Measurements from ENCODE around the gene LOXHD1. TPM values are rescaled to one million over a fixed set of nuclear protein-coding genes. Genes with fewer than 3 reads are reported as not detected.

The LOXHD1 gene
- total RNA-seq, 1 donor from 2014 or later = not detected

DNA sequence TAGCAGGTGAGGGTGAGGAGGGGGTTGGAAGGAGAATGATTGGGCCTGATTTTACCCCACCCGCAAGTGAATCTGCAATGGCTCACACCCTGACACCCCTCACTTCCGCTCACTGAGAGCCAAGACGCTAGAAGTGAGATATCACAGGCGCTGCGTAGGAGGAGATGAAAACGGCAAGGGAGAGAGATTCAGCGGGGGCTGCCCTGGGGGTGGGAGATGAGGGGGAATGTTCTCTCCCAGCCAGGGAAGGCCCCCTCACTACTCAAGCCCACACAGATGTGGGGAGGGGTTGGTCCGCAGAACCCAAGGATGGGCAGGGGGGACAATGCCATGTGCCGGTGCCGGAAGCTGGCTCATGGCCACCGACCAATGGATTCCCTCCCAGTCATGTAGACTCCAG lies 32.9 kb downstream of the LOXHD1 start:
- no peak for DNase-seq (ENCODE audit: low spot score in 2 of 2)
- Histone ChIP-seq H3K27ac (no peak overlapping the region), H3K4me1 (no peaks in the 10 kb centered on the region), H3K36me3 (no peaks in the 10 kb centered on the region), H3K9me3 (no peaks in the 10 kb centered on the region), H3K27me3 (no peaks in the 10 kb centered on the region), H3K4me3 (no peak overlapping the region)
- intact Hi-C loops (cut with DNase I) = no loop called here
- TF ChIP-seq, protein P1, sequence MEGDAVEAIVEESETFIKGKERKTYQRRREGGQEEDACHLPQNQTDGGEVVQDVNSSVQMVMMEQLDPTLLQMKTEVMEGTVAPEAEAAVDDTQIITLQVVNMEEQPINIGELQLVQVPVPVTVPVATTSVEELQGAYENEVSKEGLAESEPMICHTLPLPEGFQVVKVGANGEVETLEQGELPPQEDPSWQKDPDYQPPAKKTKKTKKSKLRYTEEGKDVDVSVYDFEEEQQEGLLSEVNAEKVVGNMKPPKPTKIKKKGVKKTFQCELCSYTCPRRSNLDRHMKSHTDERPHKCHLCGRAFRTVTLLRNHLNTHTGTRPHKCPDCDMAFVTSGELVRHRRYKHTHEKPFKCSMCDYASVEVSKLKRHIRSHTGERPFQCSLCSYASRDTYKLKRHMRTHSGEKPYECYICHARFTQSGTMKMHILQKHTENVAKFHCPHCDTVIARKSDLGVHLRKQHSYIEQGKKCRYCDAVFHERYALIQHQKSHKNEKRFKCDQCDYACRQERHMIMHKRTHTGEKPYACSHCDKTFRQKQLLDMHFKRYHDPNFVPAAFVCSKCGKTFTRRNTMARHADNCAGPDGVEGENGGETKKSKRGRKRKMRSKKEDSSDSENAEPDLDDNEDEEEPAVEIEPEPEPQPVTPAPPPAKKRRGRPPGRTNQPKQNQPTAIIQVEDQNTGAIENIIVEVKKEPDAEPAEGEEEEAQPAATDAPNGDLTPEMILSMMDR (IDR thresholded peaks at IDR 0.05) = no peak

DNA sequence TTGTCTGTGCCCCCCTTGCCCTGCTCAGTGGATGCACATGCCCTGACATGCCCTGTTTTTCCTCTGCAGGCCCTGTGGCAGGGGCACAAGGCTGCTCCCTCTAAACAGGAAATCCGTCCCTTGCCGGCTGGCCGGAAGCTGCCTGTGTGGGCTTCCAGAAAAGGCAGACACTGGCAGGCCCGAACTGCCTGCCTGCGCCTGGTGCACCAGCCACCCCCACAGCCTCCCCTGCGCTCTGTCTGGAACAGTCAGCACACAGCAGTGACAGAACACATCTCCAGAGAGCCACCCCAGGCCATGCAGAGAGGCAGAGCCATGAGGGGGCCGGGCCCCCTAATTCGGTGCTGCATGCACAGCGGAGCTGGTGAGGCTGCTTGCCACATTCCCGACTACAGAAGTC lies 33.5 kb downstream of the LOXHD1 start:
- intact Hi-C loops (cut with DNase I) = no loop called here
- no peaks in the 10 kb centered on the region for H3K27me3 ChIP-seq
- no peaks in the 10 kb centered on the region for H3K9me3 ChIP-seq
- no peak overlapping the region for H3K27ac ChIP-seq
- no peak overlapping the region for H3K4me3 ChIP-seq
- H3K36me3 ChIP-seq = no peaks in the 10 kb centered on the region
- no peak for DNase-seq (ENCODE audit: low spot score in 2 of 2)
- TF ChIP-seq, protein P1 (IDR thresholded peaks at IDR 0.05) = no peak
- H3K4me1 ChIP-seq = no peaks in the 10 kb centered on the region

DNA sequence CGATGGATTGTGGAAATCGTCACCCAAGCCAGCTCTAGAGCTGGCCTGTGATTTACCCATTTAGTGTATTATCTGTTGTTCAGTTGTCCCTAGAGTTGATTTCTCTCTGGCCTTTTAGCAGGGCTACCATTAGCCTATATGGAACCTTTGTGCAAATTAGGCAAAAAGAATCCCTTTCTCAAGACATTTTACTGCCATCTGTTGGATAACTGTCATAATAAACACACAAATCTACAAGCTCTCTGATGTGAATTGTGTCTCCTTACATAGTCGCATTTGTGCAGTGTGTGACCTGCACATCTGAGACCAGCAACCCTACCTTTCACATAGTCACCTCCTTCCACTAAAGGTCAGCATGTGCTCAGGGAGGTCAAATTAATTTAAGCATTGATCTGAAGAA lies 34.0 kb downstream of the LOXHD1 start:
- DNase-seq (ENCODE audit: low spot score in 2 of 2) = no peak
- Histone ChIP-seq H3K9me3 (no peaks in the 10 kb centered on the region), H3K27me3 (no peaks in the 10 kb centered on the region), H3K4me3 (no peak overlapping the region), H3K36me3 (no peaks in the 10 kb centered on the region), H3K27ac (no peak overlapping the region), H3K4me1 (no peaks in the 10 kb centered on the region)
- TF ChIP-seq, protein P1 (IDR thresholded peaks at IDR 0.05) = no peak
- intact Hi-C loops (cut with DNase I) = no loop called here

DNA sequence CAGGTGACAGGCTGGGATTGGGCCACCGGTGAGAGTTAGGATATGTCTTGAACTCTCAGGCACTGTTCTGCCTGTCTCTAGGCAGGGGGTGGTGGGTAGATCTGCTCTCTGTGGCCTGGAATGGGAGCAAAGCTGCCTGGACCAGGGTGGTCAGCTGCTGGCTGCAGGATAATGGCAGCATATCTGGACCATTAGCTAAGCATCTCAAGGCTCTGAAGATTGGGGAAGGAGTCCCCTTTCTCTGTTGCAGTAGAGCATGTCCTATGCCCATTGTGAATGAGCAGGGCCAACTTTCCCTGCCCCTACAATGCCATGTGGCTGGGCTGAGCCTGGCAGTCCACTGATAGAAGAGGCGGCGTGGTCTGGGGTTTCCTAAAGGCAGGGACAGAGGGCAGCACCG lies 34.6 kb downstream of the LOXHD1 start:
- TF ChIP-seq, protein P1 (IDR thresholded peaks at IDR 0.05) = no peak
- Histone ChIP-seq H3K4me1 (no peaks in the 10 kb centered on the region), H3K27ac (no peak overlapping the region), H3K36me3 (no peaks in the 10 kb centered on the region), H3K27me3 (no peaks in the 10 kb centered on the region), H3K9me3 (no peaks in the 10 kb centered on the region), H3K4me3 (no peak overlapping the region)
- intact Hi-C loops (cut with DNase I) = no loop called here
- DNase-seq (ENCODE audit: low spot score in 2 of 2) = no peak

DNA sequence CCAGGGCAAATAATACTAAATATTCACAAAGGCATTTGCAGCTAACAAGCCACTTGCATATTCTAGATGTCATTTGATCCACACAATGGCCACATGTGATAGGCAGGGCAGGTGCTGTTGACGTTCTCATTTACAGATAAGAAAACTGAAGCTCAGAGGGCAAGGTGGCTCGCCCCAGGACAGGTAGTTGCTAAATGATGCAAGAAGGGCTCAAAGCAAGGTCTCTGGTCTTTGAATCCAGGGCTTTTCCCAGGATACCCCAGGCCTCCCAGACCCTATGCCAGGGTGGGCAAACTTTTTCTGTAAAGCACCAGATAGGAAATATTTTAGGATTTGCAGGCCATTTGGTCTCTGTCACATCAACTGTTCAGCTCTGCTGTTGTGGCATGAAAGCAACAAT lies 35.1 kb downstream of the LOXHD1 start:
- TF ChIP-seq, protein P1 (IDR thresholded peaks at IDR 0.05) = no peak
- Histone ChIP-seq H3K9me3 (no peaks in the 10 kb centered on the region), H3K4me1 (no peaks in the 10 kb centered on the region), H3K27ac (no peak overlapping the region), H3K4me3 (no peak overlapping the region), H3K27me3 (no peaks in the 10 kb centered on the region), H3K36me3 (no peaks in the 10 kb centered on the region)
- no peak for DNase-seq (ENCODE audit: low spot score in 2 of 2)
- intact Hi-C loops (cut with DNase I) = no loop called here

DNA sequence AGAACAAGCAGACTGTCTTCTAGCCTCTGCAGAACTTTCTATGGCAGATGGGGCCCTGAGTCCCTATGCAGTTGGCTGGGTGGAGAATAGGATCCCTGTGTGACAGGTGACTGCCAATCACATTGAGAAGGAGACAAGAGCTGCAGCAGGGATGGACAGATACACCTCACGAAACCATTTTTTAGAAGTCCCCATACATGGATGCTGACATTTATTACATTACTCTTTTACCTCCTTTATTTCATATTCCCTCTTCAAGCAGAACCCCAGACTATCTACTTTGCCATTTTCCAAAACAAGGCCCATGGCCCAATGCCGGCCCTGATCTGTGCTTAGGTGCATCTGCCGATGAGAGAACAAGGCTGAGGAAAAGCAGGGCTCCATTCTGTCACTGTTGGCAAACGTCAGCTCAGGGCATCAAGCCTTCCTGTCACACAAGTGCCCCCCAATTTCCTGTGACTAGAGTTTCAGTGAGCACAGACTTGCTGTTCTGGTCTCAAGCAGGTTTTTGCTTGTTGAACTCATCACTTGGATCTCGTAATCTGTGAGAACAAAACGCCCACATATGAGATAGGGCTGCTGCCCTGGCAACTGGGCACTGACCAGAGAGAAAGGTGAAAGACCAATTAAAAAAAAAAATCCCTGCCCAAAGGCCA lies 35.8 kb downstream of the LOXHD1 start:
- no peaks in the 10 kb centered on the region for H3K9me3 ChIP-seq
- no peak for DNase-seq (ENCODE audit: low spot score in 2 of 2)
- H3K36me3 ChIP-seq = no peaks in the 10 kb centered on the region
- no peaks in the 10 kb centered on the region for H3K27me3 ChIP-seq
- no peaks in the 10 kb centered on the region for H3K4me1 ChIP-seq
- H3K27ac ChIP-seq = no peak overlapping the region
- TF ChIP-seq, protein P1 (IDR thresholded peaks at IDR 0.05) = no peak
- H3K4me3 ChIP-seq = no peak overlapping the region
- intact Hi-C loops (cut with DNase I) = no loop called here

Data from ascending aorta (tissue), 2 donors.